A549 (cell line): Measurements from ENCODE around the gene ZBTB4. TPM values are rescaled to one million over a fixed set of nuclear protein-coding genes. Genes with fewer than 3 reads are reported as not detected.

ENCODE experiments used
- BCL3 ChIP-seq: fragments of >200 bp; sonication (Bioruptor Twin); formaldehyde crosslinking; IDR thresholded peaks from 3 replicates; pipeline ENCODE4 v1.6.1; 2016
- CBX8 ChIP-seq: fragments of 200-600 bp; sonication (generic); IDR thresholded peaks from 2 replicates; pipeline ENCODE4 v1.6.1; 2016
- CEBPB ChIP-seq, 2 experiments: fragments of >200 bp in 1 of 2; sonication (Bioruptor Twin) in 1 of 2; formaldehyde crosslinking in 1 of 2; IDR thresholded peaks; 2 replicates each; pipeline ENCODE4 v1.6.1; 2012 to 2016
- CTCF ChIP-seq: fragments of >200 bp; sonication (Bioruptor Twin); formaldehyde crosslinking; IDR thresholded peaks from 3 replicates; pipeline ENCODE4 v1.5.1; 2016
- E2F6 ChIP-seq: IDR thresholded peaks from 2 replicates; pipeline ENCODE4 v1.6.1; 2012; ENCODE audit warnings: low read depth, borderline replicate concordance
- EHF ChIP-seq: fragments of 250-450 bp; sonication (Bioruptor Pico); IDR thresholded peaks from 2 replicates; pipeline ENCODE4 v1.5.0; 2020; ENCODE audit warnings: mild to moderate bottlenecking
- EHMT2 ChIP-seq: fragments of 200-600 bp; sonication (generic); IDR thresholded peaks from 2 replicates; pipeline ENCODE4 v1.6.1; 2016; ENCODE audit warnings: antibody characterized with exemption, low read depth, mild to moderate bottlenecking, moderate library complexity
- ELK1 ChIP-seq: fragments of 150-350 bp; IDR thresholded peaks from 2 replicates; pipeline ENCODE4 v1.6.1; 2014; ENCODE audit warnings: low read depth, mild to moderate bottlenecking, low read length
- EP300 ChIP-seq, 2 experiments: fragments of >200 bp; sonication (Bioruptor Twin); formaldehyde crosslinking; IDR thresholded peaks; 2 replicates in 1 of 2; 3 replicates in 1 of 2; pipeline ENCODE4 v1.6.1; 2016 to 2017
- FOXS1 ChIP-seq: fragments of 250-450 bp; sonication (Bioruptor Pico); IDR thresholded peaks from 2 replicates; pipeline ENCODE4 v1.5.0; 2020; ENCODE audit warnings: mild to moderate bottlenecking, moderate library complexity
- GATA3 ChIP-seq: IDR thresholded peaks from 2 replicates; pipeline ENCODE4 v1.6.1; 2012; ENCODE audit warnings: borderline replicate concordance
- HEYL ChIP-seq: fragments of 250-450 bp; sonication (Bioruptor Pico); IDR thresholded peaks from 2 replicates; pipeline ENCODE4 v1.8.0; 2021; ENCODE audit warnings: mild to moderate bottlenecking, moderate library complexity
- HMGXB4 ChIP-seq: fragments of 250-450 bp; sonication (Bioruptor Pico); IDR thresholded peaks from 2 replicates; pipeline ENCODE4 v1.5.0; 2021; ENCODE audit warnings: mild to moderate bottlenecking, moderate library complexity, borderline replicate concordance
- HOXB13 ChIP-seq: fragments of 250-450 bp; sonication (Bioruptor Pico); IDR thresholded peaks from 2 replicates; pipeline ENCODE4 v1.5.0; 2020; ENCODE audit warnings: low read depth, mild to moderate bottlenecking, moderate library complexity
- JUN ChIP-seq, 2 experiments: fragments of >200 bp; sonication (Bioruptor Twin); formaldehyde crosslinking; IDR thresholded peaks; 2 replicates in 1 of 2; 3 replicates in 1 of 2; pipeline ENCODE4 v1.6.1; 2016 to 2017
- JUNB ChIP-seq: fragments of >200 bp; sonication (Bioruptor Twin); formaldehyde crosslinking; IDR thresholded peaks from 2 replicates; pipeline ENCODE4 v1.6.1; 2016
- KDM5A ChIP-seq: fragments of 200-600 bp; sonication (generic); IDR thresholded peaks from 2 replicates; pipeline ENCODE4 v1.6.1; 2016; ENCODE audit warnings: antibody characterized with exemption, mild to moderate bottlenecking
- MAX ChIP-seq: IDR thresholded peaks from 2 replicates; pipeline ENCODE4 v1.6.1; 2012
- MAZ ChIP-seq: fragments of 150-350 bp; IDR thresholded peaks from 2 replicates; pipeline ENCODE4 v1.6.1; 2014; ENCODE audit warnings: antibody characterized with exemption, low read depth, low read length, borderline replicate concordance
- MYC ChIP-seq: IDR thresholded peaks from 2 replicates; pipeline ENCODE4 v1.6.1; 2012; ENCODE audit warnings: mild to moderate bottlenecking, inconsistent platforms, low read length, improper control_type of control experiment, borderline replicate concordance
- NFE2L2 ChIP-seq: fragments of 150-350 bp; conservative IDR thresholded peaks from 2 replicates; pipeline ENCODE4 v1.6.1; 2014; ENCODE audit warnings: low read length
- POLR2A ChIP-seq: IDR thresholded peaks from 2 replicates; pipeline ENCODE4 v1.6.1; 2012; ENCODE audit warnings: mild to moderate bottlenecking, low read length
- POLR2AphosphoS2 ChIP-seq: conservative IDR thresholded peaks from 2 replicates; pipeline ENCODE4 v1.6.1; 2012; ENCODE audit warnings: low read length, improper control_type of control experiment, inconsistent platforms
- RAD21 ChIP-seq, 2 experiments: fragments of >200 bp in 1 of 2; sonication (Bioruptor Twin) in 1 of 2; formaldehyde crosslinking in 1 of 2; IDR thresholded peaks in 1 of 2; conservative IDR thresholded peaks in 1 of 2; 2 replicates in 1 of 2; 3 replicates in 1 of 2; pipeline ENCODE4 v1.6.1; 2012 to 2018; ENCODE audit warnings: inconsistent platforms in 1 of 2
- RARB ChIP-seq: fragments of 250-450 bp; sonication (Bioruptor Pico); IDR thresholded peaks from 2 replicates; pipeline ENCODE4 v1.8.0; 2021; ENCODE audit warnings: mild to moderate bottlenecking, moderate library complexity
- RCOR1 ChIP-seq: fragments of 150-350 bp; IDR thresholded peaks from 2 replicates; pipeline ENCODE4 v1.6.1; 2014; ENCODE audit warnings: antibody characterized with exemption, low read length, low read depth
- RFX5 ChIP-seq: fragments of 450-650 bp; IDR thresholded peaks from 2 replicates; pipeline ENCODE4 v1.7.1; 2014; ENCODE audit warnings: antibody characterized with exemption, mild to moderate bottlenecking, moderate library complexity
- SMC3 ChIP-seq: fragments of >200 bp; sonication (Bioruptor Twin); formaldehyde crosslinking; IDR thresholded peaks from 3 replicates; pipeline ENCODE4 v1.6.1; 2018; ENCODE audit warnings: inconsistent platforms
- SREBF2 ChIP-seq: fragments of 450-650 bp; IDR thresholded peaks from 2 replicates; pipeline ENCODE4 v1.6.1; 2014; ENCODE audit warnings: mild to moderate bottlenecking, moderate library complexity
- TFCP2L1 ChIP-seq: fragments of 250-450 bp; sonication (Bioruptor Pico); IDR thresholded peaks from 2 replicates; pipeline ENCODE4 v1.5.0; 2021; ENCODE audit warnings: mild to moderate bottlenecking
- USF2 ChIP-seq: fragments of 450-650 bp; IDR thresholded peaks from 2 replicates; pipeline ENCODE4 v1.6.1; 2014; ENCODE audit warnings: antibody characterized with exemption
- ZC3H11A ChIP-seq: fragments of 450-650 bp; IDR thresholded peaks from 2 replicates; pipeline ENCODE4 v1.6.1; 2014; ENCODE audit warnings: antibody characterized with exemption, mild to moderate bottlenecking
- ZFP36 ChIP-seq: fragments of 450-650 bp; IDR thresholded peaks from 2 replicates; pipeline ENCODE4 v1.6.1; 2014; ENCODE audit warnings: borderline replicate concordance; ENCODE audit not compliant: partially characterized antibody
- ZNF302 ChIP-seq: fragments of 250-450 bp; sonication (Bioruptor Pico); IDR thresholded peaks from 2 replicates; pipeline ENCODE4 v1.9.0; 2021; ENCODE audit warnings: inconsistent platforms, mild to moderate bottlenecking, moderate library complexity
- ZSCAN20 ChIP-seq: fragments of 250-450 bp; sonication (Bioruptor Pico); IDR thresholded peaks from 2 replicates; pipeline ENCODE4 v1.8.0; 2022; ENCODE audit warnings: mild to moderate bottlenecking, moderate library complexity
- polyA plus RNA-seq, 4 experiments: library from polyadenylated mRNA; depleted of rRNA in 3 of 4; stranded (reverse); fragments of >200 nt; fragmentation: RNase III in 1 of 4; extraction: RNeasy Plus Mini Kit Qiagen cat#74134 plus additional on column Dnase treatment in 1 of 4; gene quantifications; 2 replicates in 3 of 4; 3 replicates in 1 of 4; pipeline ENCODE4 v1.2.3, GENCODE V29; 2011 to 2017

ZBTB4 gene
- polyA plus RNA-seq, 2 of the 4 experiments (the other 2 are of a cell fraction), result 14.4 to 28.2 TPM

GRCh38 chr17:7484067-7484918 is 4.9 kb upstream of the ZBTB4 start, which contains the start of gene POLR2A (continued):
- peak; percentile 85 for TF ChIP-seq E2F6
- no peak for TF ChIP-seq SREBF2
- TF ChIP-seq HEYL (CRISPR knock-in tag), result no peak
- no peak for TF ChIP-seq RAD21 (conservative IDR thresholded peaks at IDR 0.05 in 1 of 2, IDR thresholded peaks at IDR 0.05 in 1 of 2)
- TF ChIP-seq RCOR1, result no peak; the same call in 1 of the 2 replicates
- TF ChIP-seq USF2, result no peak
- peak; percentile 100 for TF ChIP-seq JUN (IDR thresholded peaks at IDR 0.05)
- no peak for TF ChIP-seq EHF (CRISPR knock-in tag)
- 0 out of 3 replicates have a peak, but pooled peaks have one; percentile 34 for TF ChIP-seq SMC3
- no peak for TF ChIP-seq ZFP36
- TF ChIP-seq FOXS1 (CRISPR knock-in tag), result no peak
- TF ChIP-seq EHMT2, result no peak
- TF ChIP-seq BCL3, result peak; percentile 100
- peak; percentile 65; the same call in 1 of the 2 replicates for TF ChIP-seq GATA3
- TF ChIP-seq RFX5, result no peak
- no peak; a peak in 2 of 4 replicates for TF ChIP-seq CEBPB (IDR thresholded peaks at IDR 0.05)
- TF ChIP-seq ZNF302 (CRISPR knock-in tag), result no peak
- peak in 1 of 2 experiments; percentile 27; a peak in 1 of 5 replicates for TF ChIP-seq EP300 (IDR thresholded peaks at IDR 0.05)
- peak; percentile 73 for TF ChIP-seq MAX
- TF ChIP-seq ELK1, result no peak
- no peak for TF ChIP-seq CTCF
- TF ChIP-seq RARB (CRISPR knock-in tag), result peak; percentile 98
- TF ChIP-seq KDM5A, result no peak
- no peak for TF ChIP-seq NFE2L2
- no peak for TF ChIP-seq ZC3H11A
- no peak for TF ChIP-seq JUNB
- peak; percentile 99 for TF ChIP-seq TFCP2L1
- peak; percentile 94 for TF ChIP-seq HMGXB4 (CRISPR knock-in tag)
- peak; percentile 69; the same call in 1 of the 2 replicates for TF ChIP-seq POLR2AphosphoS2
- TF ChIP-seq HOXB13 (CRISPR knock-in tag), result no peak
- TF ChIP-seq MYC, result no peak; the same call in 1 of the 2 replicates
- TF ChIP-seq CBX8, result no peak
- peak; percentile 86 for TF ChIP-seq MAZ
- TF ChIP-seq ZSCAN20 (CRISPR knock-in tag), result no peak
- TF ChIP-seq POLR2A, result peak; percentile 99
